Measurements from ENCODE around the gene MRE11.
"Not testable (repeated sequence)": the region's sequence is repeated elsewhere in the genome, so short reads cannot be mapped to it uniquely, and the experiment has no call there.

The MRE11 gene

DNA sequence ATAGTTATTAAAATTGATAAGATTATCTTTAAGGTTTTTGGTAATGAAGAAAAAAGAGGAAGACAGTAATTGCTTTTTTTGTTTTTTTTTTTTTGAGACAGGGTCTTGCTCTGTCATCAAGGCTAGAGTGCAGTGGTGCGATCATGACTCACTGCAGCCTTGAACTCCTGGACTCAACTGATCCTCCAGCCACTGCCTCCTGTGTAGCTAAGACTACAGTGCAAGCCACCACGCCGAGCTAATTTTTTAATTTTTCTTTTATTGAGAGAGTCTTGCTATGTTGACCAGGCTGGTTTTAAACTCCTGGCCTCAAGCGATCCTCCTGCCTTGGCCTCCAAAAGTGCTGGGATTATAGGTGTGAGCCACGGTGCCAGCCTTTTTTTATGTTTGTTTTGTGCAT is 12.9 kb upstream of the MRE11 start:
- DNase-seq (ENCODE audit: low read depth in 2 of 2), result not testable (repeated sequence)

DNA sequence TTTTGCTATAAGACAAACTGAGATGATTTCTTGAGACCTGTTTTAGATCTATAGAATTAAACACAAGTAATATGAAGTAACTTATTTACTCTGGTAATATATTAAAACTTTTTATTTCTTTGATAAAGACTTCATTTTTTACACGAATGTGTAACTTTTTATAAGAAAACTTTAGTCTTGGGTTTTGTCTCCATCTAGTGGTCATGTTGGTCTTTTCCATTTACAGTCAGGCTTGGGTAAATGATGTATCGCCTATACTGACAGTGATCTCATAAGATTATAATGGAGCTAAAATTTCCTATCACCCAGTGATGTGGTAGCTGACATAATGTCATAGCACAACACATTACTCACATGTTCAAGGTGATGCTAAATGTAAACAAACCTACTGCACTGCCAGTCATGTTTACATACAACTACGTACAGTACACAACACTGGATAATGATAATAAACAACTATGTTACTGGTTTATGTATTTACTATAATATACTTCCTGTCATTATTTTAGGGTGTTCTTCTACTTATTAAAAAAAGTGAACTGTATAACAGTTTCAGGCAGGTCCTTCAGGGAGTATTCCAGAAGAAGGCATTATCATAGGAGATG is 11.1 kb upstream of the MRE11 start:
- DNase-seq (ENCODE audit: low read depth in 2 of 2), result no peak

DNA sequence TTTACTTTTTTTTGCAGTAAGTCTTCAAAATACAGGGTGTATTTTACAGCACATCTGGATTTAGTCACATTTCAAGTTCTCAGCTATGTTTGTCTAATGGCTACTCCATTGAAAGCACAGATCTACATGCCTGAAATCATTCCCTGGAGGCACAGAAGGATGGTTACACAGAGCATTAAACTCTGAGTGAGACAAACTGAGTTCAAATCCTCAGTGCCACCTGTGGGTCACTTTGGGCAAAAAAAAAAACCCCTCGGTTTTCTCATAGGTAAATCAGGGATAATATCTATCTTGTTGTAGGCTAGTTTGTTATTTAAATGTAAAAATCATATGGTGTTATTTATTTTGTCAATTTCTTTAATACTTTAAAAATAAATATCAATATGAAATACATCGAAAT is 7.9 kb upstream of the MRE11 start:
- no peak for DNase-seq (ENCODE audit: low read depth in 2 of 2)

DNA sequence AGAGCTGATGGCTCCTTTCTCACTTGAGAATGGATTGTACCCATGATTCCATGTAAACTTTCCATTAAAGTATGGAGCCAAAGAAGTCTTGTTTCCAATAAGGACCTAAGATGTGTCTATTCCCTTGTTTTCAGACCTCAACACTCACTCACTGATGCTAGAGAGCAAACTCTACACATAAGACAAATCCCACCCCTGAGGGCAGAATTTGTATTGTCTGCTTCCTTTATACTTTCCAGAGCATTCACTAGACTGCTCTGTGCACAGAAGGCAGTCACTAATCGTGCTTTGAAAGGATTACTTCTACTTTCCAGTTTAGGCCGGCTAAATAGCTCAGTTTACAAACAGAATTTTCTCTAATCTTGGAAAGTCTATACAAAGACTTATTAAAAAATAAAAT is 6.5 kb upstream of the MRE11 start:
- DNase-seq (ENCODE audit: low read depth in 2 of 2), result no peak

- DNase-seq (ENCODE audit: low read depth in 2 of 2), result no peak
Measured at GRCh38 chr11:94494126-94494680, 559 bp upstream of the MRE11 start.

- no peak for DNase-seq (ENCODE audit: low read depth in 2 of 2)
Measured at GRCh38 chr11:94486068-94486467, 7.6 kb downstream of the MRE11 start.

- no peak for DNase-seq (ENCODE audit: low read depth in 2 of 2)
Measured at GRCh38 chr11:94481342-94481741, 12.3 kb downstream of the MRE11 start.

- no peak for DNase-seq (ENCODE audit: low read depth in 2 of 2)
Measured at GRCh38 chr11:94477624-94478023, 16.0 kb downstream of the MRE11 start.

DNA sequence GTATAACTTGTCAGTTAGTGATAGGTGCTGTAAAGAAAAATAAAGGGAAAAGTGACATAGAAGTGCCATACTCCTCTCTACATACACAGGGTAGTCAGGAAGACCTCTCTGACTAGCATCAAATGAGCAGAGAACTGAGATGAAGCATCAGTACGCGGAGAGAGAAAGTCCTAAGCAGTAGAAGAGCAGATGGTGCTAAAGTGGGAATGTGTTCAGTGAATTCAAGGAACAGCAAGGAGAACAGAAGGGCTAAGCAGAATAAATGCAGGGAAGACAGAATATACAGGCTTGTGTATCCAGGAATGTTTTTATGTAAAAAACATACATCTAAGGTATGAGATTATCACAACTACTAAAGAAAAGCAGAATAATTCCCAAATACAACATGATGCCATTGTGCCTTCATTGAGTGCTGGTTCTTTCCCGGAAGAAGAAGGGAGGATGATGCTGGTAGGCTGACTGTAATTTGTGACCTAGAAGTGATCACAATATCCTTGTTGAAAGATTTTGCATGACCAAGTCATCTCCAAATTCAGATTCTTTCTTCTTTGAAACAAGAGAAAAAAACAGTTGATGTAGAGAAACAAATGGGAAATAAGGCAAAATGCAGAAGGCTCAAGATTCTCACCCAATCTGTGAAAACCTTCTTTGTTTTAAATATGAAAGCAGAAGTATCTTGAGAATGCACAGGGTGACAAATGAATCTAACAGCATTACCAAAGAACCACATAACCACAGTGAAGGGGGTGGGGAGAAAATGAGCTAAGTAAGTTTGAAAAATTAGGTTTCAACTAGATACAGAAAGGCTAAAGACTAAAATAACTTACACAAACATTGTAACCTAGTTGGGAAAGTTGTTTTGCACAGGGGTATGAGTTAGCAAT is 20.5 kb downstream of the MRE11 start:
- no peak for DNase-seq (ENCODE audit: low read depth in 2 of 2)

- no peak for DNase-seq (ENCODE audit: low read depth in 2 of 2)
Measured at GRCh38 chr11:94469416-94469815, 24.2 kb downstream of the MRE11 start.

DNA sequence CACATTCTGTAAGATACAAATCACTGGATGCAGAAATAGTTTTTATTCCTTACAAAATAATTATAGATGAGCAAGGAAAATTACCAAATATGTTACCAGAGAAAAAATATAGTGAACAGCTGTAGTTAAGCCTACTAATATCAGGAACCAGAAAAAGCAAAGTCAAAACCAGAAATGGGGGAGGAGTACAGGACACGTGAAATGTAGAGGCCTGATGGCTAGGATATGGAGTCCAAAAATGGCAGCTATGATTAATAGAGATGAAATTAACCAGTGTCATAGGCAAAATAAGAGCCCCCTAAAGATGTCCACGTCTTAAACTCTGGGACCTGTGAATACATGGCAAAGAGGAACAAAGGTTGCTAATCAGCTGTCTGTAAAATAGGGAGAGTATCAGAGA is 34.1 kb downstream of the MRE11 start:
- no peak for DNase-seq (ENCODE audit: low read depth in 2 of 2)

DNA sequence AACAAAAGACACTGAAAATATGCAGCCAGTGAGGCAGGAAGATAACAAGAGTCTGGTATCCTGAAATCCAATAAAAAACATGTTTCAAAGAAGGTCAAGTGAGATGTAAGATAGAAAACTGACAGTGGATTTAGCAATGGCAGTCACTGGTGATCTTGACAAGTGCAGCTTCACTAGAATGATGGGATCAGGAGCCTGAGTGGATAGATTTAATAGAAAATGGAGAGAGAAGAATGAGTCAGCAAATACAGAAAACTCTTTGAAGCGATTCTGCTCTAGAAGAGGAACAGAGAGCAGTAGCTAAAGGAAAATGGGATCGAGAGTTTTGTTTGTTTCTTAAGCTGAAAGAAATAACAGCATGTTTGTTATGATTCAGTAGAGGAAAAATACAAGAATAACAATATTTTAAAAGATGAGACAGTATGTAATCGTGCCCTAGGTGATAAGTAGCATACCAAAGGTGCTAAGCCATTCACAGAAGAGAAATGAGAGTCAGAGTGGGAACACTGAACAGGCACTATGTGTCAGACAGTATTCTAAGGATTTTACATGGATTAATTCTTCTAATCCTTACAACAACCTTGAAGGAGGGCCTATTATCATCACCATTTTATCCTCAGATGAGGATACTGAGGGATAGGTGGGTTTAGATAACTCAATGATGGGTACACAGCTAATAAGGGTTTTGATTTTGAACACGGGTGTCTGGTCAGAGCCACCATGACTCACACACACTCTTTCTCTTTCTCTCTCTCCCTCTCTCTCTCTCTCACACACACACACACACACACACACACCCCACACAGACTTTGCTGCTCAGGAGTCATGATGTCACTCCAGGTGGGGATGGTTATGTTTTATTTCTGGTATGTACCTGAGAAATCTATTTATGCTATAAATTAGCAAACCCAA is 36.3 kb downstream of the MRE11 start:
- no peak for DNase-seq (ENCODE audit: low read depth in 2 of 2)

- DNase-seq (ENCODE audit: low read depth in 2 of 2), result no peak
Measured at GRCh38 chr11:94455861-94456260, 37.8 kb downstream of the MRE11 start.

GRCh38 chr11:94454301-94454700 is 39.3 kb downstream of the MRE11 start:
- no peak for DNase-seq (ENCODE audit: low read depth in 2 of 2)

DNA sequence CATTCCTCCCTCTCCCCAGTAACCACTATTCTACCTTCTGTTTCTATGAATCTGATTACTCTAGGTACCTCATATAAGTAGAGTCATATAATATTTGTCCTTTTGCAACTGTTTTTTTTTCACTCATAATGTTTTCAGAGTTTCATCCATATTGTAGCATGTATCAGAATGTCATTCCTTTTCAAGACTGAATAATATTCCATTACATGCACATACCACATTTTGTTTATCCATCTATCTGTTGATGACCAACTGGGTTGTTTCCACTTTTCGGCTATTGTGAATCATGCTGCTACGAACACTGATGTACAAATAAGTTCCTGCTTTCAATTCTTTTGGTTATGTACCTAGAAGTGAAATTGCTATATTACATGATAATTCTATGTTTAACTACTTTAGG is 40.7 kb downstream of the MRE11 start:
- no peak for DNase-seq (ENCODE audit: low read depth in 2 of 2)

GRCh38 chr11:94450048-94450447 is 43.6 kb downstream of the MRE11 start:
- DNase-seq (ENCODE audit: low read depth in 2 of 2), result no peak

DNA sequence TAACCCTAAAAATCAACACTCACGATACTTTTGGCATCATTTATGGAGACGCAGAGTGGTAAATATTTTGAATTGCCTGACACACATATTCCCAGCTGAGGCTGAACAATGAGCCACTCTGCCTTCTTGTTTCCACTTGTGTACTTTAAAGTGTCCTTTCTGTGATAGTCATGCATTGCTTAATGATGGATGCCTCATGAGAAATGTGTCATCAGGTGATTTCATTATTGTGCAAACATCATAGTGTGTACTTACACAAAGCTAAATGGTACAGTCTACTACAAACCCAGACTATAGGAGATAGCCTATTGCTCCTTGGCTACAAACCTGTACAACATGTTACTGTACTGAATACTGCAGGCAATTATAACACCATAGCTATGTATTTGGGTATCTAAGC is 44.2 kb downstream of the MRE11 start:
- DNase-seq (ENCODE audit: low read depth in 2 of 2), result no peak

DNA sequence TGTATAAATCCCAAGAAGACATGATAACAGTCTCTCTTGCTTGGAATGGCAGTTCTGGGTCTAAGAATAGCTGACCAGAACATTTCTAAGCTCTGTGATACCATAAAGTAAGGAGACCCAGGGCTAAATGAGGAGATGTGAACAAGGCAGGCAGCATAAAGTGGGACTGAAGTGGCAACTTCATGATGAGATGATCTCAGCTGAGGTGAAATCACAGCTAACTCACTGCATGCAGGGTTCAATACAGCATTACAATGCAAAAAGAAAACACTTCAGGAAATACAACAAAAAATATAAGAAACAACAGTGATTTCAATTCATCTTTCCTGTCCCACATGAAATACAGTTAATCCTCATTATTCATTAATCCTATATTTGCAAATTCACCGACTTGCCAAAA is 44.6 kb downstream of the MRE11 start:
- no peak for DNase-seq (ENCODE audit: low read depth in 2 of 2)

GRCh38 chr11:94447149-94447548 is 46.5 kb downstream of the MRE11 start:
- DNase-seq (ENCODE audit: low read depth in 2 of 2), result no peak

- DNase-seq (ENCODE audit: low read depth in 2 of 2), result no peak
Measured at GRCh38 chr11:94445641-94446040, 48.0 kb downstream of the MRE11 start.

GRCh38 chr11:94433049-94433448 is 60.6 kb downstream of the MRE11 start:
- no peak for DNase-seq (ENCODE audit: low read depth in 2 of 2)

- no peak for DNase-seq (ENCODE audit: low read depth in 2 of 2)
Measured at GRCh38 chr11:94424662-94425061, 69.0 kb downstream of the MRE11 start.

Measured in stimulated activated CD4-positive, alpha-beta T cell treated with anti-CD3 and anti-CD28 coated beads, Interleukin-15, amount 100 ng/mL, for 48 hours (primary cell).